HG03103 (cell line): ENCODE measurements around the gene PHEX.
A peak's percentile ranks its signal among the peaks of the same experiment; 100 is the strongest.

Source experiments
- ATAC-seq: cut with Tn5 transposase; IDR thresholded peaks from one replicate; pipeline ENCODE4 v1.9.1; 2021; ENCODE audit warnings: low read depth; ENCODE audit not compliant: unreplicated experiment

PHEX gene

DNA sequence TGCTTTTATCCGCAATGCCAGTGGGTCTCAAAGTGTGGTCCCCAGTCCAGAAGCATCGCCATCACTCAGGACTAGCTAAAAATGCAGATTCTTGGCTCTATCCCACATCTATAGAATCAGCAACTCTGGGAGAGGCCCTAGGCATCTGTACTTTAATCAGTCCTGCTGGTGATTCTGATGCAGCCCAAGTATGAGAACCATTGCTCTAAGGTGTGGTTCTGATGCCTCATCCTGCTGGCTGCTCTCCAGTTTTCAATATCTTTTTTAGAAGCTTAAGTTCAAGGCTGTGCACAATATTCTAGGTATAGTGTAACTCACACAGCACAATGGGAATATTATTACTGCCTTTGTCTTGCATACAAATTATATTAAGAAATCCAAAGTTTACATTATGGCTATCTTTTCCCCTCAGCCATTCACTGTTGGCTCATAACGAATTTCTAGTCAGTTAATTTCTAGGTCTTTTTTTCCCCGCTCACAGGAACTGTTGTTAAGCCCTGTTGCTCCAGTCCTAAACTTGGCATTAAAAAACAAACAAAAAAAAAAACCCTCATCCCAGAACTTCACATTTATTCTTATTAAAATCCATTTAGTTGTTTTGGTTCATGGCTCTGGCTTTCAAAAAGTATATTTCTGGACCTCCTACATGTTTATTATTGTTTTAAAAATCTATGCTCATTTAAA is 109.1 kb downstream of the PHEX start:
- ATAC-seq = no peak

DNA sequence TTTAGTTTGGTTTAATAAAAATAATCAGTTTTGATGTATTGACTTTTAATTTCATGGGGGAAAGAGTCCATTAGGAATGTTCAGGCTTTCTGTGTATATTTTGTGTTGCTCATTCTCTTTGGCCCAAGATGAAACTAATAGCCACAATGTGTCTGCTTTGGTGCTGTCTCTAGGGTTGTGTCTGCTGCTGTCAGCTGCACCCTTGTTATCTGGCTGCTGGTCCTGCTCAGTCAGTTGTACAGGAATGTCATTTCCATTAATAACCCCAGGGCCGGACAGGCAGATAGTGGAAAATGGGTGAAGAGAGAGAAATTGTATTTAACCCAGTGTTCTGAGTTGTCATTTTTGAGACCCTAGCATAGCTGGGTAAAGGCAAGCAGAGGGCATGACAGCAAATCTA is 115.1 kb downstream of the PHEX start:
- ATAC-seq = no peak

DNA sequence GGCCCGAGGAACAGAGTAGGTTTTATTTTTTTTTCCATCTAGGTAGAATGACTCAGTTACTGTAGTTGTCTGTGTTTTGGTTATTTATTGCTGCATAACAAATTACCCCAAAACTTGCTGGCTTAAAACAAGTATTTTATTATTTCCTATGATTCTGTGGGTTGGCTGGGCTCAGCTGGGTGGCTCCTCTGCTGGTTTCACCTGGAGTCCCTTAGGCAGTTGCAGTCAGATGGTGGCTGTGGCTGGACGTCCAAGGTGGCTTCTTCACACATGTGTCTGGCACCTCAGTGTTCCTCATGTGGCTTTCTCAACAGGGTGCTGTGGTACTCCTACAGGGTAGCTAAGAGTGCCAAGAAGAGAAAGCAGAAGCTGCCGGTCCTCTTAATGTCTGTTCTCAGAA is 115.8 kb downstream of the PHEX start:
- ATAC-seq = no peak

DNA sequence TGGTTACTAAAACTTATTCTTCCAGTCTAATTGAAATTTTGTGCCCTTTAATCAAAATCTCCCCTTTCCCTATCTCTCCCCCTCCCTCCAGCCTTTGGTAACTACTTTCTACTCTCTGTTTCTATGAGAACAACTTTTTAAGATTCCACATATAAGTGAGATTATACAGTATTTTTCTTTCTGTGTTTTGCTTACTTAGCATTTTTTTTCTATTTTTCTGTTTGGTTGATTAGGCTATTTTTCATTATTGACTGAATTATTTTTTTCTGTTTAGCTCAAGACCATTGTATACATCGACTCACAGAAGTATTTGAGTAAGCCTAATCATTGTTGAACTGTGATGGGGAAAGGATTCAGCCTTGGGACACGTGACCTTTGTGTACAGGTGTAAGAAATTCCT is 116.4 kb downstream of the PHEX start:
- no peak for ATAC-seq

DNA sequence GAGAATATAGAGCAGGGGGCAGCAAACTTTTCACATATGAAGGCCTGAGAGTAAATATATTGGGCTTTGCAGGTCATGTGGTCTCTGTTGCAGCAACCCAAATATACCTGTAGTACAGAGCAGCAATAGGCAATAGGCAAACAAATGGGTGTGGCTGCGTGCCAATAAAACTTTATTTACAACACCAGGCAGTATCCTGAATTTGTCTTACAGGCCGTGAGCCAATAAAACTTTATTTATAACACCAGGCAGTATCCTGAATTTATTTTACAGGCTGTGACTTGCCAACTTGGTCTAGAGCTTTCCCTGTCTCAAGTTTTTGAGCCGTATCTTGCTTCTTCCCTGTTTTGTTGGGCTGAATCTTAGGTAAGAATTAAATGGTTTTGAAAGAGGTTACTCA is 118.2 kb downstream of the PHEX start:
- ATAC-seq = no peak

DNA sequence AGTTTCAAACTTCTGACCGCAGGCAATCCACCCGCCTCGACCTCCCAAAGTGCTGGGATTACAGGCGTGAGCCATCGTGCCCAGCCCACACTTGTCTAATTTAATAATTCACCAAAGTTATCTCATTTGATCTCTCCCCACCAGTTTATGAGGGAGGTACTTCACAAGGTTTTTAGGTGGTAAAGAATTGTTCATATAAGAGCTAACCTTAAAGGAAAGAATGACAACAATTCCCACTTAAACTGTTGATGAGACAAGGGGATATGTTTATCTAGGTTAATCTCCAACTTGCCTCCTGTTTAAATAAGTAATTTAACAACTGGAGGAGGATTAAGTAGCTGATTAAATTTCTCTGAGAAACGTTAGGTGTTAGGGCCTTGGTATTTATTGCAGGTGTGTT is 123.0 kb downstream of the PHEX start:
- no peak for ATAC-seq

DNA sequence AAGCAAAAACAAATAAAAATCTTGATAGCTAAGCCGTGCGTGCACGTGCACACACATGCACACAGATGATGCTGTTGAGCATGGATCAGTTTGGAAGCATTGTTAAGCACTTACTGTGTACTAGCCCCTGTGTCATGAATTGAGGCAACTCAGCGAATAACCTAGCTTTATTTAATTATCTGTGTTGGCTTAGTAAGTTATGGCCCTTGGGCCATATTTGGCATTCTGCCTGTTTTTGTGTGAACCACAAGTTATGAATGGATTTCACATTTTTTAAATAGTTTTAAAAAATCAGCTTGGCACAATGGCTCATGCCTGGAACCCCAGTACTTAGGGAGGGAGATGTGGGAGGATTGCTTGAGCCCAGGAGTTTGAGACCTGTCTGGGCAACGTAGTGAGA is 126.9 kb downstream of the PHEX start:
- ATAC-seq = no peak

DNA sequence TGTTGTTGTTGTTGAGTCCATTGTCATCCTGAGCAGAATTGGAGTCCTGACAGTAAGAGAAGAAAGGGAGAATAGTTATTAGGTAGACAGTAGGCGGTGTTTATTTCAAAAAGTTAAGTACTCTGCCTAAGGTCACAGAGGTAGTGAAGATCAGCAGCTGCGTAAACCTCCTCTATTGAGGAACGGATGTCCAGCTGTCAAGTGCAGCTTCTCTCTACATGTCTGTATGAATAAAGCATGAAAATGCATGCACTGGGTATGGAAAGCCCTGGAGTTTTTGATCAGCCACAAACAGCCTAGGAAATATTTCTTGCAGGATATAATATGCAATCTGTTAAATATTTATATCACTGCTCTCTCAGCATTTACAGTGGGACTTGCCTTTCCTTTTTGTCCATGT is 131.2 kb downstream of the PHEX start:
- ATAC-seq = no peak

DNA sequence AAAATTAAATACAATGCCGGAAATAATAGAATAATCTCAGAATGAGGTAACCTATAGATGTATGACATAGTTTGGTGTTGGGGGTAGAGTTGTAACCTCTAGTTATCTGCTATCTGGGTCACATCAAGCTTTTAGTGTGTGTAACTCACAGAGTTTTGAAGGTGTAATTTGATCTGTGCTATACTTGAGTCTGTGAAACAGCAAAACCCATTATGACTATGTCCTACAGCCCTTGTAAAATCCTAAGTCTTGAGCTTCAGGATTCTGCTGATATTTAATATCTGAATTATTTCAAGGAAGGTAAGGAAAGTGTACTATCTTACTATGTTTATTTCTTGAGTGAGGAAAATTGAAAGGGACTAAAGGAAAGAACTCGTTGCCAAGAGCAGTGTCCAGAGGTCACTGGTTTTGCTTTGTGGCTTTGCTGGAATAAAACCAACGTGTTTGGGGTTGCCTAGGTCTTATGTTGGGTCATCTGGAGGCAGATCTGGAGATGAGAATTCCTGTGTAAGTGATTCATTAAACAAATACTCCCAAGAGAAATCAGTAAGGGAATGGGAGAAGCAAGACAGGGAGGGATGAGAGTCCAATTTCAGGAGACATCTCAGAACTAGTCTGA is 132.8 kb downstream of the PHEX start:
- no peak for ATAC-seq

DNA sequence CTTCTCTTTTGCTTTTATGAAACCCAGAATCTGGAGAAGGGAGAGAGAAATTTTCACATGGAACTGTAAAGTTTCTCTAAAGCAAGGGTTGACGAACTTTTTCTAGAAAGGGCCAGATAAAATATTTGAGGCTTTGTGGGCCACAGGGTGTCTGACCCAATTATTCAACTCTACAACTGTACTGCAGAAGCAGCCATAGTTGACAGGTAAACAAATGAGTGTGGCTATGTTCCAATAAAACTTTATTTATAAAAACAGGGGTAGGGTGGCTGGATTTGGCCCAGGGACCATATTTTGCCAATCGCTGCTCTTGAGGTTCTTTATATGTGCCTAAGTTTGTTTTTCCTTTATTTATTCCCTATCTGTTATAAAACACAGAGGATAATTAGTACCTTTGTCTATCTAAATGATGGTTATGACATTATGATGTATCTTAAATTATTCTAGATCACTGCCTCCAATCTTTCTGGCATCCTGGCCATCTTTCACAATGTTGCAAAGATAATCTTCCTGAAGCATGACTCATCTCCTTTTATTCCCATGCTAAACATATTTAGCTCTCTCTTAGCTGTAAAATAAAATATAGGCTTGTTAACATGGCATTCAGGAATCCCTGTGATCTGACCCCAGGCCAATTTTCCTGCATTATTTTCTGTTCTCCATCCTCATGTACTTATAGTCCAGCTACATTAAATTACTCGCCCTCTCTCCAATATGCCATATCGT is 133.8 kb downstream of the PHEX start:
- ATAC-seq = no peak

DNA sequence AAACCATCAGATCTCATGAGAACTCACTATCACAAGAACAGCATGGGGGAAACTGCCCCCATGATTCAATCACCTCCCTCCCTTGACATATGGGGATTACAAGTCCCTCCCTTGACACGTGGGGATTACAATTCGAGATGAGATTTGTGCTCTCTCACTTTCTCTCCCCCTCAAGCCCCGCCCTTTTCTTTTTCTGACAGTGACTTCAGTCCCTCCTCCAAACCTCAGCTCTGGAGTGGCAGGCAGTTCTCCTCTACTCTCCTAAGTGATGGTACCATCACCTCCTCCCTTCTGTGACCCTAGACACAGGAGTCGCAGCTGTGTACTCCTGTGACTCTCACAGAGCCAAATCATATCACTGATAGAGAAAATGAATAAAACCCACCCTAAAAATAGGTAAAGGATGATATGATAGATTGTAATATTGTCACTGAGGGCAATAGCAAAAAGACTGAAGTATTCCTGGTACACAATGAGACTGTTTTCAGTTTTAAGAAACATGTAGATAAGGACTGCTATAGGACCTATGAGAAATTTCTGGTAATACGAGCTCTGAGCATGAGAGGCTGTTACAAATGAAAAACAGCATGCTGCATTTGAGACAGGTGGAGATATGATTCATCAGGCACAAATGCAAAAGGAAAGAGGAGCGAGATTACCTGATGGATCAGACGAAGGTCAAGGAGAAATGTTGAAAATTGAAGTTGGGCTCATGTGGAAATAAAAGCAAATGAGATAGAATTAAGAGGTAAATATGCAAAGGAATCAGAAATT is 139.3 kb downstream of the PHEX start:
- ATAC-seq = no peak

DNA sequence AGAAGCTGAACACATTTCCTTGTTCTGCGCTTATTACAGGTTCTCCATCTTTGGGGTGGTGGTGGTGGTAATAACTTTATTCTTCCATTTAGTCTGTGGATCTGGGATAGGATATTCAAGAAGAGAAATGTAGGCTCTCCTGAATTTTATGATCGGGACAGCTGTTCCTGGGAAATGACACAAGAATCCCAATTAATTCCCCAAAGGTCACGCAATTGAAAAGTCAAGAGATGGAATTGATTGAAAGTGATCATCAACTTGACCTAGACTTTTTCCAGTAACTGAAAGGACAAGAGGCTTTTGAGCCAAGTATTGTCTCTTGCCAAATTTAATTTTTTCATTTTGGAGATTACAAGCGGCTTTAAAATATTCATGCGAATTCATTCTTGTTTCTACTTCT is 141.8 kb downstream of the PHEX start:
- no peak for ATAC-seq

DNA sequence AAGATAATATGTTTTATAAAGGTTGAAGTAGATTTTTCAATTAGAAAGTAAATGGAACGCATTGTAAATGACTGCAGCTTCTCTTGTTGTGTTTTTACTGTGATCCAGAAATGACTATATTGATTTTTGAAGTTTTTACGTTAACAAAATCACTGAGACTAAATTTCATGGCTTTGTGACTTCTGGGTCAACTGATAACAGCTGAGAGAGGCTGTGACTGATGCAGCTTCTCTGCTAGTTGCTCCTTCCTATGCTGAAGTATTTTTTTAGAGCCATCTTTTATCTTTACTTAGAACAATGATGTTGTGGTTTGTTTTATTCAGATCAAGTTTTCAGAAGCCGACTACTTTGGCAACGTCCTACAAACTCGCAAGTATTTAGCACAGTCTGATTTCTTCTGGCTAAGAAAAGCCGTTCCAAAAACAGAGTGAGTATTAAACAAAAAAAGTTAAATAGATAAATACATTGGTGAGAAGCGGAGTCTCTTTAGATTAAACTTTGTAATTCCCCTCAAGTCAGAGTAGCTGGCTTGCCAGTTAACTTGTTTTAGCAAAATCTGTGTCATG is 145.9 kb downstream of the PHEX start:
- ATAC-seq = no peak

DNA sequence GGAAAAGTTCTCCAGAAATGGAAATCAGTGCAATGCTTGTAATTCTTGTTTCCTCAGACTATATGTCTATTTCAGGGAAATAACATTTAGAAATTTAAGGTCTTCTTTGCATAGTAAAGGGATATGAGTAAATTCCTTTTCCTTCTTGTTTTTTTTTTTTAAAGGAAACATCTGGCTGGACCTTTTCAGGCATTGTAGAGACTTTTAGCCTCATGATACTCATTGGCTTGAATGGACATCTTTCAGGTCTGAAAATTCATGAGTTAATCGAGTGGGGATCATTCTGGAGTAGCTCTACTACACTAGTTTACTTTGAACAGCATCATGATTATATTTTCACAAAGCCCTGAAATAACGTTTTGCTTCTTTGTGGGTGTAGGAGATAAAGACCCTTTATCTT is 152.0 kb downstream of the PHEX start:
- no peak for ATAC-seq

DNA sequence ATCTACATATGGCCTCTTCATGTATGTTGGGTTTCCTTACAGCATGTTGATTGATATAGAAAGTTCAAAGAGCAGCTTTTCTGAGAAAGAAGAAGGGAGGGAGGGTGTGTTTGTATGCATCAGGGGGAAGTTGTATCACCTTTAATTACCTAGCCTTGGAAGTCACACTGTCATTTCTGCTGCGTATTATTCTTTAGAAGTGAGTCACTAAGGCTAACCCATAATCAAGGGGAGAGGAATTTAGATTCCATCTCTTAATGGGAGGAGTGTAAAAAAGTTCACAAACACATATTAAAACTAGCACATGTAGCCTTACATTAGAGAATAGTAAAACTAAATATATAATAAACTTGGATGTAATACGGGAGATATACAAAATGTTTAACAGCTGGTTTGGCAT is 154.0 kb downstream of the PHEX start:
- no peak for ATAC-seq

DNA sequence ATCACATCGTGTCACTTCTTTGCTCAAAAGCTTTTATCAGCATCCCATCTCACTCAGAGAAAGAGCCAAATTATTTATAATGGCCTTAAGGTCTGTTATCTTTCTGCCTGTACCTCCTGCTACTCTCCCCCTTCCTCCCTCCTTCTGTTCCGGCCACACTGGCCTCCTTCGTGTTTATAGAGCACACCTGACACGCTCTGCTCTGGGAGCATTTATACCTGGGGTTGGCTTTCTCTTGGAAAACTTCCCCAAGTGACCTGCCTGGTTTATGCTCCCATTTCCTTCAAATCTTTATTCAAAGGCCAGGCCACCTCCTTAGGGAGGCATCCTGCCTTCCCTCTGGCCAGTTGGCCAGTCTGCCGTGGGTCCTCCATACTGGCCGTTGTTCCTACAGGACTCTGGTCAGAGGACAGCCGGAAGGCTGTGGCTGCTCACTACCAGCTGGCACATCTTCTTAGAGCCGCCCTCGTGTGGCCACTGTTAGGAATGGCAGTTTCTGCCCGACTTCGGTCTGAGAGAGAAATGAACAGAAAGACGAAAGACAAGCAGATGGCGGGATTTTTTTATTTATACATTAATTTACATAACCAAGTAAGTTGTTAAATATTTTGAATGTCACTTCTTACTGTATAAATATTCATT is 160.4 kb downstream of the PHEX start:
- ATAC-seq = peak; percentile 78

DNA sequence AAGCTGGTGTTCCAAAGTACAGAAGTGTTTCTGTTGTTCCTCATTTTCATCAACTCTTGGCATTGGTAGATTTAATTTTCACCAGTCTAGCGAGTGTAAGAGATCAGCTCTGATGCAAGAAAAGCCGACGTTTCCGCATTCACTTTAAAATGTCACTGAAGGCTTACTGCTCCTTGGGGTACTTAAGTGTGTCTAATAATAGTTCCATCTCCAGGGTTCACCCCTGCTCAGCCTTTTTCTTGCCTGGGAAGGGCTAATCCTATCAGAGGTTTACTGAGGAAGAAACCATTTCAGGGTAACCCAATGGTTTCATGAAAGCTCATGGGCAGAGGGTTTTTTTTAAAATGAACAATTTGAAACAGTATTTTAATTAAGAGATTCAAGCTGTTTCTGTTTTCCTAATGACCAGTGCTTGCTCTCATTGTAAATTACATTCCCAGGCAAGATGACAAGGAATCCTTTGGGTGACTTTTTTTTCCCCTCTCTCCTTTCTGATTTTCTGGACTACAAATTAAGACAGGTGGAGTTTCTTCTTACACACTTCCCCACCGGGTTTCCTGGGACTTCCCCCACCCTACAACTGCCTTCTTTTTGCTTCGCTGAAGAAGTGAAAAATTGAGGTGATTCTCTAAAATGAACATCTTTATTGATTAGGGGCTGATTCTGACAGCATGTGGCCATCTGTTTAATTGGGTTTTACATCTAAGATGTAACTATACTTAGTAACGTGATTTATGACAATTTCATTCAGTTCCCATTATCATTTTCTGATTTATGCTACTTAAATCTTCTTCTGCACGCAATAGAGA is 161.9 kb downstream of the PHEX start:
- ATAC-seq = no peak

DNA sequence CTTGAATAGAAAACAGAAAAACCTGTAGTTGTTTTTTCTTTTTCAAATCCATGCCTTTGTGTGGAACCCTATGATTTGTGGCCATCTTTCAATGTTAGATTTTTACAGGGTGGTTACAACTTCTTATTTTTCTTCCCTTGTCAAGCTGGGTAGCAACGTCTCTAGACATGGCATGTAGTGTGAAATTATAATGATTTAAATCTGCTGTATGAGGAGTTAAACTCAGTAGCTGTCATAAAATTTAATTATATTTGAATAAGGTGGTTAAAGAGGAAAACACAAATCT is 162.5 kb downstream of the PHEX start:
- ATAC-seq = no peak

DNA sequence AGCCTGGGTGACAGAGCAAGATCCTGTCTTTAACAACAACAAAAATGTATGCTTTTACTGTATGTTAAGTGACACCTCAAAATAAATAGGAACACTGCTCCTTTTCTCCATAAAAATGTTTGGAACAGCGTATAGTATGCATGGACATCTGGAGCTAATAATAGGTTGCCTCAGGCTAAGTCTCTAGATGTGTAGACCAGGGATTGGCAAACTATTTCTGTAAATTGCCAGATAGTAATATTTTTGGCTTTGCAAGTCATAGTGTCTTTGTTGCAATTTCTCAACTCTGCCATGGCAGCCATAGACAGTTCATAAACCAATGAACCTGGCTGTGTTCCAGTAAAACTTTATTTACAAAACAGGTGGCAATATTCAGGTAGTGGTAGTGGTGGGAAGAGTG is 164.0 kb downstream of the PHEX start:
- no peak for ATAC-seq

DNA sequence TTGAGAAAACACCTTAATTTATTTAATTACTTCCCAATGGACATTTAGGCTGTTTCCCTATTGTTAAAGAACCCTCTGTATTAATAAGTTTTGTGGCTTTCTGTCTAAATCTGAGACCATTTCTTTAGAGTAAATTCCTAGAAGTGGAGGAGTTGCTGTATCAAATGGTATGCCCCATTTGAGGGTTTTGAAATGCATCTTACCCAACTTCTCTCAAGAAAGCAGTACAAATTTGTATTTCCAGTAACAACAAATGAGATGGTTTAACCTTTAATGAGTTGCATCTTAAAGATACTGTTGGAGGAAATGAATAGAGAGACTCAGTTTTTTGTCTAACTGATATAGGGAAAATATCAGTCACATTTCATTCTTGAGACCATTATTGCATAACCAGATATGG is 170.1 kb downstream of the PHEX start:
- no peak for ATAC-seq
